Natural killer cell (primary cell): ENCODE results near the gene ALAS2. TPM values are rescaled to one million over a fixed set of nuclear protein-coding genes. Genes with fewer than 3 reads are reported as not detected.

ENCODE experiments used
- ATAC-seq, 3 donors: fragments of 150-1000 bp in 2 of 3; fragments of 200-7000 bp in 1 of 3; cut with Tn5 transposase; 1 replicate in 1 of 3; 2 replicates in 2 of 3; pipeline ENCODE4 v1.10.0; 2021; ENCODE audit warnings: mild to moderate bottlenecking in 2 of 3, moderate library complexity in 2 of 3
- DNase-seq, 2 donors: peaks; one replicate each; pipeline versions ENCODE4 v3.0.0 to v3.0.0-alpha.2; 2013 to 2021; ENCODE audit warnings: mixed read lengths in 1 of 2
- H3K27ac ChIP-seq: one replicate; pipeline ENCODE4 v1.5.1; 2013; ENCODE audit warnings: mild to moderate bottlenecking, low read length
- H3K27me3 ChIP-seq: one replicate; pipeline ENCODE4 v1.6.1; 2013; ENCODE audit warnings: low read length; ENCODE audit not compliant: control insufficient read depth, insufficient read depth
- H3K36me3 ChIP-seq: one replicate; pipeline ENCODE4 v1.6.1; 2013; ENCODE audit warnings: low read length; ENCODE audit not compliant: control insufficient read depth, insufficient read depth
- H3K4me1 ChIP-seq: one replicate; pipeline ENCODE4 v1.6.1; 2013; ENCODE audit warnings: low read length; ENCODE audit not compliant: control insufficient read depth, insufficient read depth
- H3K4me3 ChIP-seq: one replicate; pipeline ENCODE4 v1.5.1; 2013; ENCODE audit warnings: low read length
- H3K9me3 ChIP-seq: one replicate; pipeline ENCODE4 v1.6.1; 2013; ENCODE audit warnings: low read length; ENCODE audit not compliant: control insufficient read depth, insufficient read depth
- H3K27ac Mint-ChIP-seq, 2 donors: one replicate each; pipeline ENCODE4 v1.8.0; 2022; ENCODE audit warnings: mild to moderate bottlenecking in 2 of 2, mixed read lengths in 2 of 2, moderate library complexity in 1 of 2
- H3K27me3 Mint-ChIP-seq, 2 donors: one replicate each; pipeline ENCODE4 v1.8.0; 2022; ENCODE audit warnings: low read depth in 2 of 2, mixed read lengths in 2 of 2
- H3K36me3 Mint-ChIP-seq: one replicate; pipeline ENCODE4 v1.8.0; 2022; ENCODE audit warnings: mixed read lengths
- H3K4me1 Mint-ChIP-seq, 2 donors: one replicate each; pipeline ENCODE4 v1.8.0; 2022; ENCODE audit warnings: mixed read lengths in 2 of 2
- H3K4me3 Mint-ChIP-seq: one replicate; pipeline ENCODE4 v1.8.0; 2022; ENCODE audit warnings: mild to moderate bottlenecking, moderate library complexity, mixed read lengths
- H3K9me3 Mint-ChIP-seq, 2 donors: one replicate each; pipeline ENCODE4 v1.8.0; 2022; ENCODE audit warnings: mixed read lengths in 2 of 2
- CTCF ChIP-seq: fragments of 200-600 bp; IDR thresholded peaks from one replicate; pipeline ENCODE4 v1.8.0; 2022; ENCODE audit warnings: antibody characterized with exemption
- WGBS: methylation state at CpG from one replicate; pipeline ENCODE4 v1.1.7; 2013; ENCODE audit warnings: missing lambda C conversion rate; ENCODE audit not compliant: insufficient coverage; 5-methylcytosine and 5-hydroxymethylcytosine counted together
- intact Hi-C: fragments of 100-400 bp; cut with micrococcal nuclease; formaldehyde crosslinking; loops from one replicate; pipeline ENCODE4 v1.14.2; 2022
- total RNA-seq, 4 donors: library from RNA; stranded (reverse); fragments of 120-200 nt in 1 of 4; gene quantifications; one replicate each; pipeline versions ENCODE4 v1.2.3 to v1.2.4, GENCODE V29; 2013 to 2022

The ALAS2 gene
- total RNA-seq, 3 donors from 2014 or later (not counting 1 experiment from before 2014, with no cell fraction given), result not detected

DNA sequence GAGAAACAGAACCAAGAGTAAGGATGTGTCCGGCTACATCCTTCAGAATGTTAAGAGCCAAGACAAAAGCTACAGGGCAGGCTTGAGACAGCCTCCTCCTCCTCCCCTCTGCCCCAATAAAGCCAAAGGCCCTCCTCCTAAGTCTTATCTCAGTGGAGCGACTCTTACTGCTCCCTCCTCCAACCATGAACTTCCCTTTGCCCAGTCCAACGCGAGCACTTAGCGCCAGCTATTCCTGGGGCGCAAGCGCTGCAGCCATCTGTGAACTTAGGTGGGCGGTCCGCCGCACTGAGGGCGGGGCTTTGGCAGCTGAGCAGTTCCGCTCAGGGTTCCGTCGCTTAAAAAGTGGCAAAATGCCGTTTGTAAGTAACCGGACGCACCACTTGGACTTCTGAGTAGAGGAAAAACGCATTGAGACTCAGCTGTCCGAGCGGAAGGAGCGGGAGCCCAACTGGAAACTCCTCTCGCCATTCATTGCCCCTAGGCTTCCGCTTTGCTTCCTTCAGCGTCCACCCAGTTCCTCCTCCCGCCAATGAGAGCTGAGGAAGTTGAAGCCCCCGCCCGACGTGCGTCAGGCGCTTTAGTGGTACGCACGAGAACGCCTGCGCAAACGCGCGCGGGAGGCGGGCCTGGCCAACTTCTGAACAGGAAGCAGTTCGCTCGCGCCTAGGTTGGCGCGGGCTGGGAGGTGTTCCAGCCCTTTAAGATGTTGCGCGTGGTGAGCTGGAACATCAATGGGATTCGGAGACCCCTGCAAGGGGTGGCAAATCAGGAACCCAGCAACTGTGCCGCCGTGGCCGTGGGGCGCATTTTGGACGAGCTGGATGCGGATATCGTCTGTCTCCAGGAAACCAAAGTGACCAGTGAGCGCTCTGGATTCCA, 30.8 kb downstream of the ALAS2 start, which contains the start of gene APEX2:
TSS of gene APEX2 (plus strand) at position 647 of the 882 bp plus-strand sequence. CDS start at position 707, 60 bp downstream.
- Histone ChIP-seq H3K4me3 (peak within 1 kb of the TSS; percentile 68), H3K36me3 (peaks cover 17% of the 10 kb centered on the region), H3K4me1 (peaks cover 35% of the 10 kb centered on the region), H3K27ac (peak within 1 kb of the TSS; percentile 94), H3K27me3 (no peaks in the 10 kb centered on the region), H3K9me3 (no peaks in the 10 kb centered on the region)
- no peaks in the 10 kb centered on the region for H3K36me3 Mint-ChIP-seq
- under 1% methylated on average over 55 of the region's 55 CpGs for WGBS
- H3K27ac Mint-ChIP-seq, result peak within 1 kb of the TSS; percentile 95 to 97
- H3K4me1 Mint-ChIP-seq, result peaks cover 15 to 25% of the 10 kb centered on the region in 2 donors
- peak; percentile 81 to 93 for DNase-seq
- TF ChIP-seq CTCF, result no peak
- peaks cover 0 to 5% of the 10 kb centered on the region in 2 donors for H3K27me3 Mint-ChIP-seq
- no peaks in the 10 kb centered on the region for H3K9me3 Mint-ChIP-seq
- peak; percentile 93 to 97 (median 94) for ATAC-seq
- intact Hi-C loops, result loop anchor here (2.0 to 5.0 kb wide), 2 partner anchors 161 to 1318 kb away; no protein-coding TSS in a partner anchor
- peak within 1 kb of the TSS; percentile 85 for H3K4me3 Mint-ChIP-seq

GRCh38 chrX:54995621-54996020, 35.2 kb downstream of the ALAS2 start:
- DNase-seq (no peak), ATAC-seq (no peak)
- Mint-ChIP-seq H3K27ac (no peak overlapping the region), H3K4me3 (no peak overlapping the region), H3K36me3 (no peaks in the 10 kb centered on the region), H3K9me3 (no peaks in the 10 kb centered on the region), H3K27me3 (peaks cover 0 to 26% of the 10 kb centered on the region in 2 donors), H3K4me1 (peaks cover 9 to 15% of the 10 kb centered on the region in 2 donors)
- Histone ChIP-seq H3K9me3 (no peaks in the 10 kb centered on the region), H3K27ac (no peak overlapping the region), H3K4me3 (no peak overlapping the region), H3K36me3 (no peaks in the 10 kb centered on the region), H3K4me1 (peaks cover under 1% of the 10 kb centered on the region), H3K27me3 (no peaks in the 10 kb centered on the region)
- intact Hi-C loops, result no loop called here
- no peak for TF ChIP-seq CTCF

DNA sequence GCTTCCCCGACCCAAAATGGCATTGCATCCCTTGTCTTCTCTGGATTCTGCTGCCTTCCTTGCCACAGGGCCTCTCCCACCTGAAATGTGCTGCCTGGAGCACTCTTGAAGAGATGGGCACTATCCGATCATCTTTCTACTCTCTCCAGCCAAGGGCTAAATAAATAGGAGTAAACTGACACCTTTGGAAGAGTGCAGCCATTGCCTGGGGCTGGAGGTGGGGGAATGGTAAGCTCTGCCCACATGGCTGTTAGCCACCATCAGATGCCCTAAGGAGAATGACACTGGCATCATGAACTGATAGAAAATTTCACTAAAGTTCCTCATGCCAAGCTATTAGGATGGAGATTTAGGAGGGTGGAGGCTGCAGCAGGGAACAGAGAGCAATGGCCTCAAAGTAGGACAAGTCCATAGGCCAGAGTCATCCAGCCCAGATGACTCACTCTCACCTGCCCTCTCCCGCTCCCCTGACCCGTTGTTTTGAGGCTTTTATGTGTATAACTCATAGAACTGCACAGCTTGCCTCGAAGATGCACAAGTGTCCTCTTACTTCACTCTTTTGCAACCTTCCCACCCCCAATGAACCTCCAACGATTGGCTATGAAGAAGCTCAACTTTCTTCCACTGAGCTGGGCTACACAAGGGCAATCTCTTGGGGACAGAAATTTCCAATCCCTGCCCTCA, 36.0 kb downstream of the ALAS2 start:
- Histone ChIP-seq H3K36me3 (no peaks in the 10 kb centered on the region), H3K9me3 (no peaks in the 10 kb centered on the region), H3K27ac (no peak overlapping the region), H3K4me3 (no peak overlapping the region), H3K27me3 (no peaks in the 10 kb centered on the region), H3K4me1 (no peaks in the 10 kb centered on the region)
- TF ChIP-seq CTCF, result no peak
- 67% methylated on average over 5 of the region's 6 CpGs for WGBS
- DNase-seq, result no peak
- Mint-ChIP-seq H3K36me3 (no peaks in the 10 kb centered on the region), H3K27me3 (peaks cover 0 to 26% of the 10 kb centered on the region in 2 donors), H3K4me1 (peaks cover 7 to 8% of the 10 kb centered on the region in 2 donors), H3K27ac (no peak overlapping the region), H3K9me3 (no peaks in the 10 kb centered on the region), H3K4me3 (no peak overlapping the region)
- ATAC-seq, result no peak
- intact Hi-C loops, result no loop called here
